IPS-NIHi7 (cell line): Measurements from ENCODE around the gene TOX2.

Experiments
- DNase-seq: peaks from one replicate; pipeline ENCODE4 v3.0.0; 2012; ENCODE audit warnings: mixed read lengths; ENCODE audit errors: extremely low spot score

The TOX2 gene

DNA sequence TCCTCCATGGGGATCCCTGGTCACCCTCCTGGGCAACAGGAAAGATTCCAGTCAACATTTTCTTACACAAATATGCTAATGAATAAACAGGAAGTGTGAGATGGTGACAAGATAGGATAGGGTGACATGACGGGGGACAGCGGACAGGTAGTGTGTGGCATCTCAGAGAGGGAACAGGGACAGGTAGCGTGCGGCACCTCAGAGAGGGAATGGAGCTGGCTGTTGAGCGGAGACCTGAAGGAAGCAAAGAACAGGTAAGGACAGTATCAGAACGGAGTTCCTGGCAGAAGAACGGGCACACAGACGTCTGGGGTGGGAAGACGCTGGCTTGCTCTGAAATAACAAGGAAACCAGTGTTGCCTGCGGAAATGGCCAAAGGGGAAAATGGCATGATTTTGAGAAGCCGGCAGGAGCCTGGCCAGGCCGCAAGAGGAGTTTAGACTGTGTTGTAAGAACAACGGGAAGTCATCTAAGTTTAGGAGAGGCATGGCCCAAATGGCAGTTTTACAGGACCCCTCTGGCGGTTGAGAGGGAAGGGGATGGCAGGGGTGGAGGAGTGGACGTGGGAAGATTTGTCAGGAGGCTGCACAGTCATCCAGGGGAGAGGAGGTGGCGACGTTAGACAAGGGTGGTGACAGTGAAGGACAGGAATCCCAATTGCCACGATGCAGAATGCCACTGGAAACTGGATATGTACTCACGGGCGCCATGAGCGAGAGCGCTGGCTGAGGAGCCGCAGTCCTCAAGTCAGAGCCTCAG lies 160.7 kb downstream of the TOX2 start:
- no peak for DNase-seq

DNA sequence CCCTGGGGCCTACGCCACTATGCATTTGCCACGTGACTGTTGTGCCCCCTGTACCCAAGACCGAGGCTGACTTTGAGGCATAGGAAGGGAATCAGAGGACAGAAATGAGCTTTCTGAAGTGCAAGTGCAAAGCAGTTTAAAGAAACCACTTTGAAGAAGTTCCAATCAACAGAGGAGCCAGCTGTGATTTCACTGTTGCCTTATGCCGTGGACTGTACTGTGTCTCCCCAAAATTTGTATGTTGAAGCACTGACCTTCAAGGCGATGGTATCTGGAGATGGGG lies 161.2 kb downstream of the TOX2 start:
- no peak for DNase-seq

GRCh38 chr20:44079291-44079690 lies 164.6 kb downstream of the TOX2 start:
- no peak for DNase-seq

- DNase-seq, result no peak
These were observed 165.4 kb downstream of the TOX2 start for GRCh38 chr20:44080064-44080463.

DNA sequence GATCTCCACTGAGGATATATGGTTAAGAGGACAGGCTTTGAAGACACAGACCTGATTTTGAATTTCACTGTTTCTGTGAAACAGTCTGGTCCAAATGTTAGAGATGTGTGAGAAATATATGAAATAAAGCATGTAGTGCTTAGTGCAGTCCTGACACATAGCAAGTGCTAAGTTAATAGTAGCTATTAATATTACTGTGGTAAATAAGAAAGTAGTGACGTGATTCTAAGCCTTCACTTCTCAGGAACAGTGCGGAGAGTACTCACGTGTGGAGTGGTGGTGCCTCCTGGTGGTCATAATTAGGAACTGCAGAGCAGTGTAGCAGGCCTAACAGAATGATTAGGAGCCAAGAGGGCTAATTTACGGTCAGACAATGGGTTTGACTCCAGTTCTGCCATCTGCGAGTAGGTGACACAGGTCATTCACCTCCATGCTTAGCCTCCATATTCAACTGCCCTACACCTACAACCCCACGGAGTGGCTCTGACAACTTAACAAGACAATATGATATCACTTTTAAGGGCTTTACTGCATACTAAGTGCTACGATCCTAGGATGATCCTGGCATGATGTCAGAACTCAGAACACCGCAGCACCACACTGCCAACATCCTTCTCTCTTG lies 166.1 kb downstream of the TOX2 start:
- peak; percentile 90 for DNase-seq

DNA sequence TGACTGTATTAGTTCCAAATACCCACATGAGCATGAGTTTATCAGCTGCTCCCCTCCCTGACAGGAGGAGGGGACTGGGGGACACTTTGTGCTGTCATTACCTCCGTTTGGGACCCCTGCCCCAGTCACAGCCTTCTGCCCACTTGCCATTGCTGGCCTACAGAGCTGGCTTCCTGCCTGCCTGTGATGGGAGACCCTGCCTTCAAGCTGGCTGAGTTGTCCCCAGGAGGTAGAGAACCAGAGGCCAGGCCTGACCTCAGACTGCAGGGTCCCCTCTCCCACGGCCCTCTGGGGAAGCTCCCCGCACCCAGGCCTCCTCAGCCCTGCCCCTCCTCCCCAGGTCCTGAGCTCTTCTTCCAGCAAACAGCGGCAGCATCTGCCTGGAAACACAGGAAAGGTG lies 166.8 kb downstream of the TOX2 start:
- no peak for DNase-seq

DNA sequence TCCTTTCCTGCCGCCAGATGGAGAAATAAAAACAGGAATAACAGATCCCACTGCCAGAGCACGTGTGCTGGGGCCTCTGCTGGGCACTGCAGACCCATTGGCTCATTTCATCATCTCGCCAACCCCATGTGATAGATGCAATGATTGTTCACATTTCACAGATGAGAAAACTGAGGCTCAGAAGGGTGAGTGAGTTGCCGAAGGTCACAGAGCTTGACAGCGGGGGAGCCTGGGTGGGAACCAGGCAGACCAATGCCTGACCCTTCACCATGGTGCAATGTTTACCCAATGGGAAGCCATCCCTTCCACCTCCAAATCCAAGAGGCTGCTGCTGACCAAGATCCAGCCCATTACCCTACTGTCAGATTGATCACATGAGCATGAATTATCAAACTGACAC lies 167.2 kb downstream of the TOX2 start:
- no peak for DNase-seq

- DNase-seq, result no peak
These were observed 168.7 kb downstream of the TOX2 start for GRCh38 chr20:44083220-44083933.

DNA sequence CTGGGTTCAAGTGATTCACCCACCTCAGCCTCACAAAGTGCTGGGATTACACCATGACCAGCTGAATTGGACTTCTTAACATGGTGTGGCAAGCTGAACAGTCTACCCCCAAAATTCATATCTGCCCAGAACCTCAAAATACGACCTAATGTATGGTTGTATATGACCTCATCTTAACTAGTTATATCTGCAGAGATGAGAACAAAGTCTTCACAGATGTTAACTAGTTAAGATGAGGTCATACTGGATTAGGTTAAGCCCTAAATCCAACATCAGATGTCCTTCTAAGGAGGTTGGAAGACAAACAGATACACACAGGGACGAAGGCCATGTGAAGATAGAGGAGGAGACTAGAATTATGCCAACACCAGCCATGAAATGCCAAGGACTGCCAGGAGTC lies 169.8 kb downstream of the TOX2 start:
- no peak for DNase-seq

DNA sequence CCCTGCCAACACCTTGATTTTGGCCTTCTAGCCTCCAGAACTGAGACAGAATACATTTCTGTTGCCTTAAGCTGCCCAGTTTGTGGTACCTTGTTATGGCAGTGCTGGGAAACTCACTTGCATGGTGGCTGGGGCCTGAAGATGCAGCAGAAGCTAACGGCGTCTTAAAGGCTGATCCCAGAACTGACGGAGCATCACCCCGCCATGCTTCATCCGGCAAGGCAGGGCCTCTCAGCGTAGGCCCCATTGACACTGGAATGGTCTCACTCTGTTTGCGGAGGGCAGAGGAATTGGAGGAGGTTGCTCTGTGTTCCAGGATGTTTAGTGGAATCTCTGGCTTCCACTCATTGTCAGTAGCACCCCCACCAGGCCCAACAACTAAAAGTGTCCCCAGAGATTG lies 170.2 kb downstream of the TOX2 start:
- DNase-seq, result no peak

DNA sequence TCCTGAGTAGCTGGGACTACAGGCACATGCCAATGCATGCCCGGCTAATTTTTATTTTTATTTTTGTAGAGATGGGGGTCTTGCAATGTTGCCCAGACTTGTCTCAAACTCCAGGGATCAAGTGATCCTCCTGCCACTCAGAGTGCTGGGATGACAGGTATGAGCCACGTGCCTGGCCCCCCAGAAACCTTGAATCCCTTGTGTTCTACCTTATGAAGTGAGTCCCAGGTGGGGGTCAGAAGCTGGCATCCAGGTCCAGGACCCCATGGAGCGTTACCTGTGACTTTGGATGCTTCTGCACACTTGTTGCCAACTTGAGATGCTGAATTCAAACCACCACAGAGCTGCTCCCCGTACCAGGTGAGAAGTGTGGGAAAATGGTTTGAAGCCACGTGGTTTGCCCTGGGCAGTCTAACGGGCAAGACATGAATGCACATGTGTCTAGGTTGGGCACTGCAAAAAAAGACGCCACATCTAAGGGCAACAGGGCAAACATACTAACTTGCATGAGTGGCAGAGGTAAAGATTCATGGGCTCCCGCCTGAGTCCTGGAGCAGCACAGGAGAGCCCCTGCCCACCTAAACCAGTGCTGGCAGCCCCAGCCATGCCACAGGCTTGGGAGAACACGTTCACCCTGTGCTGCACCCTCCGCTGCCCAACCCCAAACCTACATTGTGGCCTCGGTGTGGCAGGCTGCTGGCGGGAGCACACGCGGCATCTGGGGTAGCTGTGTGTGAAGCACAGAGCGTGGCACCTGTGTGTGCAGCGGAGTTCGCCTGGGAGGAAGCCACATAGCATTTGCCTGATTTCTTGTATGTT lies 171.2 kb downstream of the TOX2 start:
- no peak for DNase-seq

DNA sequence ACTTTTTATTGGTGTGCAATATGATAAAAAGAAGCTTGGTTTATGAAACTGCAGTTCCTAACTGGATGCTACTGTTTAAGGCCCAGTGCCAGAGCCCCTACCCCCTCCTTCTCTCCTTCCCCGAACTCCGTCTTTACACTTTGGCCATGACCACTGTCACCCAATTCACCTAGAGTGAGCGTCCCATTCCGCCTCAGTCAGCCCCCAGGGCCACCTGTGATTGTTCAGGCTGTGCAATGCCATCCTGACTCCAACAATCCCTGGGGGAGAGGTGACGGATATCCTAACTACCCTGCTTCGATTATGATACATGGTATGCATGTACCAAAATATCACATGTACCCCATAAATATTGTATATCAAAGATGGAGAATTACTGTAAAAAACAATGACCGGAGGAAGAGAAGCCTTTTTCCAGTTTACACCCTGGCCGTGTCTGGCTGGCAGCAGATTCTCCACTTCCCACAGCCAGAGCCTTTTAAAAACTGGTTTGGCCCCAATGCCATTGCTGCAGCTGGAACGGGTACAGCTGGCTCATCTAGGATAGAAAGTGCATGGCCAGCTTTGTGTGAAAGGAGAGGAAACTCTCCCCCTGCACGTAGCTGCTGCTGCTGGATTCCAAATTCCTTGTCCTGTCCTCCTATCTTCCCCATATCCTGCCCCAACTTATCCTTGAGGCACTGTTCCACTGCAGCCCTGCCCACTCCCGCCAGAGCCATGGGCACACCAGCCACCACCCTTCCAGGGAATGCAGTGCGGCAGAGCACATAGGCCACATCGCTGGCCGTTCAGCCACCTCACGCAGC lies 172.6 kb downstream of the TOX2 start:
- no peak for DNase-seq

- DNase-seq, result no peak
These were observed 173.1 kb downstream of the TOX2 start for GRCh38 chr20:44087857-44088120.

GRCh38 chr20:44089987-44090674 lies 175.5 kb downstream of the TOX2 start:
- no peak for DNase-seq

DNA sequence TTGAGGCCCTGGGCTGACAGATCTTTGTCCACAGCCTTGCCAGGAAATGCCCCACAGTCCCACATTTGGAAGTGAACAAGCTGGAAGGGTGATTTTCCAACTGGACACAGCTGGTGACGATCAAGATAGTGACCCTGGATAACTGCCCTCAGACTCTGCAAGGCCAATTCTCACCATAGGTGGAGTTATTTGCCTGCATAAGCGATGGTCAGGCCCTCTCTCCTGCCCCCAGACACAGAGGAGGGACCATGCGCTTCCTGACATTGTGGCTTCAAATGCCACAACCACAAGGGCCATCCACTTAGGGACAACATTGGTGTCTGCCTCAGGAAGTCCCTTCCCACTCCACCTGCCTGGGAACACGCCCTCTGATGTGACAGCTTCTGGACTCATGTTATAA lies 176.4 kb downstream of the TOX2 start:
- no peak for DNase-seq

DNA sequence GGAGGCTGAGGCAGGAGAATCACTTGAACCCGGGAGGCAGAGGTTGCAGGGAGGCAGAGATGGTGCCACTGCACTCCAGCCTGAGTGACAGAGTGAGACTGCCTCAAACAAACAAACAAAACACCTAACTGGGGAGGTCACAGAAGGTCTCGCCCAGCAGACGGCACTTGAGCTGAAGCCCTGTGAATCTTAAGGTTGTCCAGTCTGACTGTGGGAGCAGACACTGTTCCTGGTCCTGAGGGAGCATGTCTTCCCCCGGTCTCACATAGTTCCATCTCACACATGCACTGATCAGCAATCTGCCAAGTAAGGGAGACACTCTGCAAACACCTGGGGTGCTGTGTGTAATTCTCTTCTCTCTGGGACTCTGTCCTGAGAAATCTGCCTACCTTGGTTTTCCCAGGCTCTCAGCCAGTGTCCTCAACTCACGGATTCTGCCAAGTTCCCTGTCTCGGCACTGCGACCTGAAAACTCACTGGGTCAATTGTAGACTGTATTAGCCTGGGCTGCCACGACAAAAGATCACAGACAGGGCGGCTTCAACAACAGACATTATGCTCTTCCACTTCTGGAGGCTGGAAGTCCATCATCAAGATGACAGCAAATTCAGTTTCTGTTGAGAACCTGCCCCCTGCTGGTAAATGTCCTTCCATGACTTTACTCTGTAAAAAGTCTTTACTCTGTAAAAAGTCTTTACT lies 178.0 kb downstream of the TOX2 start:
- DNase-seq, result no peak

GRCh38 chr20:44093249-44093582 lies 178.6 kb downstream of the TOX2 start:
- no peak for DNase-seq

DNA sequence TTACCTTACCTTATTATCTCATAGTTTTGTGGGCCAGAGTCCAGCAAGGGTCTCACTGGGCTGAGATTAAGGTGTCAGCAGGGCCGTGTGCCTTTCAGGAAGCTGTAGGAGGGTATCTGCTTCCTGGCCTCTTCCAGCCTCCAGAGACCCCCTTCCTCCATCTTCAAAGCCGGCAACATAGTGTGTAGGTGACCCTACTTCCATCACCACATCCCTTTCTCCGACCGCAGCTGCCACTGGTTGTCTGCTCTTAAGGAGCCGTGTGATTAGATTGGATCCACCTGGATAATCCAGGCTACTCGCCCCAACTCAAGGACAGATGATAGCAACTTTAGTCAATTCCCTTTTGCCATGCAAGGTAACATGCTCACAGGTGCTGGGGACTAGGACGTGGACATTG lies 181.2 kb downstream of the TOX2 start:
- no peak for DNase-seq

GRCh38 chr20:44097521-44098255 lies 183.0 kb downstream of the TOX2 start:
- DNase-seq, result no peak

DNA sequence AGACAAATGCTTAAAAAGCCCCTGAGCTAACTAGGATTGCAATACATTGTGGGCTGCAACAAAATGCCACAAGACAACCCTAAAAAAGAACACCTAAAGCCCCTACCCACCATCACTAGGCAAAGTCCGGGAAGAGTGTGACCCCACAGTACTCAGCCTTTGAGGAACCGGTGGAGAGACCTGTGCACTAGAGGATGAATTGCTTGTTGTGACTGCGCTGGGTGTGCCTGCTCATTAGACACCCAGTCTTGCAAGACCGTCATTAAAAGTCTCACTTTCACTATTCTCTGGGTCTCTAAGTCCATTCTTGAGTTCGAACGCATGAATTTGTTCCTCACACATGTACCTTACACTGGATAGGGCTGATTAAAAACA lies 183.6 kb downstream of the TOX2 start:
- no peak for DNase-seq
